ENCODE results near the gene MROH2A.

The MROH2A gene

GRCh38 chr2:233801357-233802131 is 23.4 kb downstream of the MROH2A start:
- DNase-seq: no peak

- DNase-seq: no peak
Observed at GRCh38 chr2:233802132-233802815, 24.1 kb downstream of the MROH2A start.

- DNase-seq: no peak
Observed at GRCh38 chr2:233803292-233803911, 25.3 kb downstream of the MROH2A start.

GRCh38 chr2:233803994-233804393 is 25.9 kb downstream of the MROH2A start:
- no peak for DNase-seq

- no peak for DNase-seq
Observed at GRCh38 chr2:233807215-233807865, 29.2 kb downstream of the MROH2A start.

GRCh38 chr2:233807966-233808935 is 30.1 kb downstream of the MROH2A start:
- no peak for DNase-seq

- DNase-seq: no peak
Observed at GRCh38 chr2:233810385-233810784, 32.3 kb downstream of the MROH2A start.

- DNase-seq: no peak
Observed at GRCh38 chr2:233811087-233811486, 33.0 kb downstream of the MROH2A start.

GRCh38 chr2:233811732-233812131 is 33.6 kb downstream of the MROH2A start:
- DNase-seq: no peak

GRCh38 chr2:233813236-233814055 is 35.3 kb downstream of the MROH2A start:
- no peak for DNase-seq

- DNase-seq: no peak
Observed at GRCh38 chr2:233814056-233814835, 36.1 kb downstream of the MROH2A start.

- no peak for DNase-seq
Observed at GRCh38 chr2:233815861-233816260, 37.7 kb downstream of the MROH2A start.

GRCh38 chr2:233816334-233816733 is 38.2 kb downstream of the MROH2A start:
- DNase-seq: no peak

GRCh38 chr2:233816771-233817170 is 38.6 kb downstream of the MROH2A start:
- DNase-seq: no peak

GRCh38 chr2:233817361-233817911 is 39.3 kb downstream of the MROH2A start:
- DNase-seq: no peak

GRCh38 chr2:233817995-233818638 is 40.0 kb downstream of the MROH2A start:
- no peak for DNase-seq

- DNase-seq: no peak
Observed at GRCh38 chr2:233818639-233819621, 40.8 kb downstream of the MROH2A start.

Data from NCI-H1048 (cell line).